Stimulated activated CD4-positive, alpha-beta T cell treated with anti-CD3 and anti-CD28 coated beads, Interleukin-2, amount 100 ng/mL, for 4 hours (primary cell): ENCODE results near the gene LDLRAD4.

Source experiments
- DNase-seq: peaks from one replicate; pipeline ENCODE4 v3.0.0-alpha.2; 2020; ENCODE audit warnings: low read depth

LDLRAD4 gene

GRCh38 chr18:13229001-13229671 is 10.6 kb downstream of the LDLRAD4 start:
- DNase-seq: no peak

GRCh38 chr18:13231151-13231550 is 12.6 kb downstream of the LDLRAD4 start:
- no peak for DNase-seq

GRCh38 chr18:13232086-13232917 is 13.7 kb downstream of the LDLRAD4 start:
- DNase-seq: no peak

GRCh38 chr18:13232971-13233786 is 14.6 kb downstream of the LDLRAD4 start:
- no peak for DNase-seq

GRCh38 chr18:13233787-13234783 is 15.5 kb downstream of the LDLRAD4 start:
- no peak for DNase-seq

- no peak for DNase-seq
Observed at GRCh38 chr18:13235421-13235831, 16.9 kb downstream of the LDLRAD4 start.

GRCh38 chr18:13235981-13236380 is 17.4 kb downstream of the LDLRAD4 start:
- no peak for DNase-seq

- no peak for DNase-seq
Observed at GRCh38 chr18:13236411-13236810, 17.9 kb downstream of the LDLRAD4 start.

GRCh38 chr18:13237073-13237472 is 18.5 kb downstream of the LDLRAD4 start:
- no peak for DNase-seq

GRCh38 chr18:13237641-13238040 is 19.1 kb downstream of the LDLRAD4 start:
- no peak for DNase-seq

- no peak for DNase-seq
Observed at GRCh38 chr18:13239171-13239956, 20.8 kb downstream of the LDLRAD4 start.

GRCh38 chr18:13240060-13240725 is 21.6 kb downstream of the LDLRAD4 start:
- no peak for DNase-seq

GRCh38 chr18:13241083-13241892 is 22.7 kb downstream of the LDLRAD4 start:
- no peak for DNase-seq

GRCh38 chr18:13241893-13242175 is 23.3 kb downstream of the LDLRAD4 start:
- DNase-seq: no peak

GRCh38 chr18:13242797-13243196 is 24.2 kb downstream of the LDLRAD4 start:
- DNase-seq: no peak

GRCh38 chr18:13243363-13243762 is 24.8 kb downstream of the LDLRAD4 start:
- no peak for DNase-seq

GRCh38 chr18:13244135-13244534 is 25.6 kb downstream of the LDLRAD4 start:
- DNase-seq: no peak

- DNase-seq: no peak
Observed at GRCh38 chr18:13245481-13246000, 27.0 kb downstream of the LDLRAD4 start.

GRCh38 chr18:13246121-13246520 is 27.6 kb downstream of the LDLRAD4 start:
- DNase-seq: no peak
